ENCODE data around the gene SCAMP2. TPM values are rescaled to one million over a fixed set of nuclear protein-coding genes. Genes with fewer than 3 reads are reported as not detected.

SCAMP2 gene
- total RNA-seq, 4 donors from 2014 or later = 59.3 to 129 (median 104) TPM

- 71 to 82% methylated on average over 4 of the region's 4 CpGs for WGBS, 2 donors
- no peak for TF ChIP-seq CTCF (IDR thresholded peaks at IDR 0.05)
- Histone ChIP-seq H3K4me3 (replicated peaks in 1 of 3) (no peak overlapping the region), H3K4me1 (no peaks in the 10 kb centered on the region), H3K27me3 (no peaks in the 10 kb centered on the region), H3K27ac (no peak overlapping the region), H3K36me3 (no peaks in the 10 kb centered on the region), H3K9me3 (no peaks in the 10 kb centered on the region)
- intact Hi-C loops (cut with DNase I) = loop anchor here (10.0 kb wide), 1 partner anchor 112 kb away; no protein-coding TSS in a partner anchor
- DNase-seq = no peak
These were observed 40.3 kb downstream of the SCAMP2 start for GRCh38 chr15:74832826-74833225.

GRCh38 chr15:74831813-74832495 is 41.2 kb downstream of the SCAMP2 start:
- H3K36me3 ChIP-seq = no peaks in the 10 kb centered on the region
- WGBS, 2 donors = 75 to 81% methylated on average over 6 to 12 of the region's 15 CpGs
- H3K4me3 ChIP-seq (replicated peaks in 1 of 3) = no peak overlapping the region

GRCh38 chr15:74830868-74831267 is 42.3 kb downstream of the SCAMP2 start:
- no peak for DNase-seq
- Histone ChIP-seq H3K36me3 (no peaks in the 10 kb centered on the region), H3K27me3 (no peaks in the 10 kb centered on the region), H3K27ac (no peak overlapping the region), H3K9me3 (no peaks in the 10 kb centered on the region), H3K4me3 (replicated peaks in 1 of 3) (no peak overlapping the region), H3K4me1 (peaks cover 0 to 11% of the 10 kb centered on the region in 2 donors)
- TF ChIP-seq POLR2A (IDR thresholded peaks at IDR 0.05) (no peak), CTCF (IDR thresholded peaks at IDR 0.05) (no peak)
- 80 to 81% methylated on average over 4 to 5 of the region's 5 CpGs for WGBS, 2 donors
- intact Hi-C loops (cut with DNase I) = loop anchor here (10.0 kb wide), 1 partner anchor 114 kb away; no protein-coding TSS in a partner anchor

More at GRCh38 chr15:74831813-74832495, 41.2 kb downstream of the SCAMP2 start:
- H3K9me3 ChIP-seq = no peaks in the 10 kb centered on the region
- TF ChIP-seq CTCF (IDR thresholded peaks at IDR 0.05) (no peak), POLR2A (IDR thresholded peaks at IDR 0.05) (no peak)
- H3K4me1 ChIP-seq = peaks cover 0 to under 1% of the 10 kb centered on the region in 2 donors
- H3K27me3 ChIP-seq = no peaks in the 10 kb centered on the region
- DNase-seq = no peak
- intact Hi-C loops (cut with DNase I) = loop anchor here (10.0 kb wide), 1 partner anchor 113 kb away; no protein-coding TSS in a partner anchor
- H3K27ac ChIP-seq = no peak overlapping the region

- intact Hi-C loops (cut with DNase I) = loop anchor here (10.0 kb wide), 1 partner anchor 115 kb away; no protein-coding TSS in a partner anchor
- TF ChIP-seq POLR2A (IDR thresholded peaks at IDR 0.05) (no peak), CTCF (IDR thresholded peaks at IDR 0.05) (no peak)
- no peak for DNase-seq
- no peaks in the 10 kb centered on the region for H3K9me3 ChIP-seq
- H3K36me3 ChIP-seq = no peaks in the 10 kb centered on the region
- no peak overlapping the region for H3K27ac ChIP-seq
- H3K4me3 ChIP-seq (replicated peaks in 1 of 3) = no peak overlapping the region
- no peaks in the 10 kb centered on the region for H3K27me3 ChIP-seq
- WGBS, 2 donors = 43 to 54% methylated on average over 5 to 6 of the region's 6 CpGs
- H3K4me1 ChIP-seq = peaks cover 0 to 13% of the 10 kb centered on the region in 2 donors
These were observed 43.2 kb downstream of the SCAMP2 start for GRCh38 chr15:74829991-74830390.

GRCh38 chr15:74829486-74829885 is 43.7 kb downstream of the SCAMP2 start:
- 67 to 78% methylated on average over 3 of the region's 3 CpGs for WGBS, 2 donors
- no peaks in the 10 kb centered on the region for H3K36me3 ChIP-seq
- TF ChIP-seq POLR2A (IDR thresholded peaks at IDR 0.05) = no peak
- no peak for TF ChIP-seq CTCF (IDR thresholded peaks at IDR 0.05)
- H3K4me1 ChIP-seq = peaks cover 0 to 13% of the 10 kb centered on the region in 2 donors
- no peaks in the 10 kb centered on the region for H3K9me3 ChIP-seq
- no peak for DNase-seq
- H3K27me3 ChIP-seq = no peaks in the 10 kb centered on the region
- no peak overlapping the region for H3K4me3 ChIP-seq (replicated peaks in 1 of 3)
- intact Hi-C loops (cut with DNase I) = no loop called here
- H3K27ac ChIP-seq = no peak overlapping the region

Measured in thyroid gland (tissue), 4 donors.